Psoas muscle (tissue), 8 donors: ENCODE data around the gene ADCY1. TPM values are rescaled to one million over a fixed set of nuclear protein-coding genes. Genes with fewer than 3 reads are reported as not detected.

ENCODE experiments used
- ATAC-seq, 4 donors: fragments of 200-7000 bp; cut with Tn5 transposase; one replicate each; pipeline ENCODE4 v1.9.1; 2020; ENCODE audit warnings: moderate library complexity in 3 of 4, mild to moderate bottlenecking in 2 of 4
- DNase-seq, 2 donors: peaks; one replicate each; pipeline ENCODE4 v3.0.0-alpha.2; 2020
- H3K27ac ChIP-seq: fragments of 200-600 bp; one replicate; pipeline ENCODE4 v1.8.0; 2022
- H3K27me3 ChIP-seq, 3 donors: fragments of 200-600 bp in 1 of 3; one replicate each; pipeline versions ENCODE4 v1.6.1 to v1.8.0; 2013 to 2022; ENCODE audit warnings: low read length in 2 of 3, mild to moderate bottlenecking in 2 of 3, moderate library complexity in 1 of 3; ENCODE audit not compliant: insufficient read depth in 3 of 3
- H3K36me3 ChIP-seq, 2 donors: fragments of 200-600 bp in 1 of 2; one replicate each; pipeline versions ENCODE4 v1.6.1 to v1.8.0; 2013 to 2022; ENCODE audit warnings: low read depth in 1 of 2, mild to moderate bottlenecking in 1 of 2, moderate library complexity in 1 of 2; ENCODE audit not compliant: insufficient read depth in 1 of 2
- H3K4me1 ChIP-seq: fragments of 200-600 bp; one replicate; pipeline ENCODE4 v1.8.0; 2022
- H3K4me3 ChIP-seq: fragments of 200-600 bp; one replicate; pipeline ENCODE4 v1.8.0; 2022; ENCODE audit warnings: mild to moderate bottlenecking
- H3K9me3 ChIP-seq: fragments of 200-600 bp; one replicate; pipeline ENCODE4 v1.8.0; 2022
- CTCF ChIP-seq: fragments of 200-600 bp; IDR thresholded peaks from one replicate; pipeline ENCODE4 v1.8.0; 2022; ENCODE audit warnings: antibody characterized with exemption
- WGBS, 3 donors: extraction: QIAGEN DNeasy Blood & Tissue Kit; methylation state at CpG; one replicate each; pipeline versions ENCODE4 v1.1.6 to v1.1.7; 2013; 5-methylcytosine and 5-hydroxymethylcytosine counted together
- intact Hi-C, 2 donors: fragments of 100-400 bp; cut with DNase I; formaldehyde crosslinking; loops; one replicate each; pipeline versions ENCODE4 v1.11.0 to v1.14.2; 2022
- polyA plus RNA-seq, 3 donors: library from polyadenylated mRNA; stranded (reverse); fragments of 200-250 nt; gene quantifications; one replicate each; pipeline ENCODE4 v1.2.3, GENCODE V29; 2013
- total RNA-seq, 4 donors: library from RNA; stranded (reverse); fragmentation: NEBNext Ultra II Directional in 2 of 4; extraction: Animal tissue kit (Norgen Biotek cat#: 25700) in 2 of 4; gene quantifications; one replicate each; pipeline versions ENCODE4 v1.2.1 to v1.2.4, GENCODE V29; 2021 to 2023
- donor health status: healthy with polysubstance abuse.
- donor health status: DM: no; HTN: no; CAD: no; lungs with moderate emphysema.
- donor health status: Bipolar disorder and iron deficiency.
- donor health status: healthy.
- donor health status: DM: yes; HTN: yes; CAD: no.
- donor health status: DM: no; HTN: no; CAD: no.
- donor health status: DM: no; HTN: no; CAD: no.
- donor health status: DM: yes; HTN: yes; CAD: no.

ADCY1 gene
- total and polyA plus RNA-seq, 7 donors, result 1.3 to 4.3 (median 2.2) TPM

DNA sequence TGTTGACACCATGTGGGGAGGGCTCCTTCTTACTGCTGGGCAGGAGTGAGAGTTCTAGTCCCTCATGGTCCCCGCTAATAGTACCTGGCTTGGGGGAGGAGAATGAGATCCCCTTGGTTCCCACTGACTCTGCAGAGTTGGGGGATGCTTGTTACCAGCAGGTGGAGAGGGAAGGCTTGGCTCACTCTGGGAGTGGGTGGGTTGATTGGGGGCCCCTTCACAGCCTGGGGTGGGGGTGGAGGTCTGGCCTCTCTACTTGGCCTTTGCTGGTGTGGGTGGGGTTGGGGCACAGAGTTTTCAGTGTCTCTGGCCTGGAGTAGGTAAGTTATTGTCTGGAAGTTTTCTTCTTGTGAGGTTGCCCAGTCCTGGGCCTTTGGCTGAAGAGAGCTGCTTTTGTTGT is 31.9 kb downstream of the ADCY1 start:
- H3K27me3 ChIP-seq, result no peaks in the 10 kb centered on the region
- H3K9me3 ChIP-seq, result peaks cover 9% of the 10 kb centered on the region
- H3K36me3 ChIP-seq, result peaks cover 0 to 1% of the 10 kb centered on the region in 2 donors
- 90 to 100% (median 95%) methylated on average over 1 of the region's 1 CpG for WGBS, 3 donors
- no peak for DNase-seq
- H3K27ac ChIP-seq, result no peak overlapping the region
- TF ChIP-seq CTCF, result no peak
- intact Hi-C loops, result no loop called here
- H3K4me3 ChIP-seq, result no peak overlapping the region
- no peak for ATAC-seq
- no peaks in the 10 kb centered on the region for H3K4me1 ChIP-seq

DNA sequence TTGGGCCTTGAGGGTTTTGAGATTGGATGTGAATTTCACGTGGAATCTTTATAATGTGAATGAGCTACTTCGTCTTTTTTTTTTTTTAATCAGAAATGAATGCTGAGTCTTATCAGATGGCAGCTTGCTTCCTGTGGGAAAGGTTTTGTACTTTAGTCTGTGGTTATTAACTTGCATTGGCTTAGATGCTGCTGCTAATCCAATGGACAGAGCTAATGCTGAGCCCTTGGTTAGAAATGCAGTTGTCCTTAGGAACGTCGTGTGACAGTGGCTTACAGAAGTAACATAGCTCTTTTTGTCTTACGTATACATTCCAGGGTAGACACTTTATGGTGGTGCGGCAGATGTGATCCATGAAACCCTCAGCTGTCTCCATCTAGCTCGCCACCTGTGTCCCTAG is 32.8 kb downstream of the ADCY1 start:
- no peak for ATAC-seq
- TF ChIP-seq CTCF, result no peak
- H3K27me3 ChIP-seq, result no peaks in the 10 kb centered on the region

DNA sequence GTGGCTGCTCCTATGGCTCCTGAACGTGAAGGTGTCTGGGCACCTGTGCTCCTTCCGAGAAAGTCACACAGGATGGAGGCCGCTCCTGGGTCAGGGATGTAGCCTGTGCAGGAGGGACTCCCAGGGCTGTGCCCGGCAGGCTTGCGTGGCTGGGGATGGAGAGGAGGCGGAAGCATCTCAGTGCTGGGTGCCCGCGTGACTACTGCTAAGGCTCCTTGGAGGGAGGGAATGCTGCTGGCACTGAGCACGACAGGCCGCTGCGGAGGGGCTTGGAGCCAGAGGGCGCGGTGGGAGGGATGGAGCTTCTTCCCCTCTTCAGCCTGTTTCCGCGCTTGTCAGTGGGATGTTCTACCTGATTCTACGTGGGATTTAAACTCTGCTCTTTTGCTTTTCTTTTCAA is 35.0 kb downstream of the ADCY1 start:
- 93 to 96% (median 95%) methylated on average over 14 to 16 of the region's 16 CpGs for WGBS, 3 donors
- H3K27ac ChIP-seq, result no peak overlapping the region
- intact Hi-C loops, result no loop called here

More for the DNA sequence above, 32.8 kb downstream of the ADCY1 start:
- H3K36me3 ChIP-seq, result peaks cover 0 to 4% of the 10 kb centered on the region in 2 donors
- H3K4me1 ChIP-seq, result no peaks in the 10 kb centered on the region
- H3K4me3 ChIP-seq, result no peak overlapping the region
- WGBS, 3 donors, result 73 to 79% (median 73%) methylated on average over 7 of the region's 7 CpGs
- H3K27ac ChIP-seq, result no peak overlapping the region
- H3K9me3 ChIP-seq, result peaks cover 9% of the 10 kb centered on the region
- no peak for DNase-seq
- intact Hi-C loops, result no loop called here

DNA sequence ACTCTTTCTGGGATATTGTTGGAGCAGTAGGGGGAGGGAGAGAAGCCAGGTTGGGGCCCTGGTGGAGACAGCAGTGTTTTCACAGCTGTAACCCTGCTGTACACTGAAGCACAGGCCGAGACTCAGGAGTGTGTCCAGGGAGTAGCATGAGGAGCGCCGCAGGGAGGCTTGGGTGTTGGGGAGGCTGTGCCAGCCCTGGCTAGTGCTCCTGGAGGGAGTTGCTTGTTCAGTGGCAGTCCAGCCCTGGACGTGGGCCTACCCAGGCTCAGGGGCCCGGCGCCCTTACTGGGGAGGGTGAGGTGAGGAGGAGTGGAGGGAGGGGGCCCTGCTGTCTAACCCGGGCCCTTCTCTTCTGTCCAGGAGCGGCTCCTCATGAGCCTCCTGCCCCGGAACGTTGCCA is 35.9 kb downstream of the ADCY1 start:
- H3K4me3 ChIP-seq, result no peak overlapping the region
- ATAC-seq (no peak), DNase-seq (no peak)
- 89 to 91% (median 90%) methylated on average over 9 to 10 of the region's 10 CpGs for WGBS, 3 donors
- H3K4me1 ChIP-seq, result no peaks in the 10 kb centered on the region
- intact Hi-C loops, result no loop called here
- H3K27ac ChIP-seq, result no peak overlapping the region
- H3K36me3 ChIP-seq, result peaks cover 0 to 4% of the 10 kb centered on the region in 2 donors
- peaks cover 19% of the 10 kb centered on the region for H3K9me3 ChIP-seq
- no peaks in the 10 kb centered on the region for H3K27me3 ChIP-seq
- no peak for TF ChIP-seq CTCF

More for the DNA sequence above, 35.0 kb downstream of the ADCY1 start:
- no peak for TF ChIP-seq CTCF
- H3K36me3 ChIP-seq, result peaks cover 0 to 4% of the 10 kb centered on the region in 2 donors
- H3K4me1 ChIP-seq, result no peaks in the 10 kb centered on the region
- H3K4me3 ChIP-seq, result no peak overlapping the region
- DNase-seq (no peak), ATAC-seq (no peak)
- no peaks in the 10 kb centered on the region for H3K27me3 ChIP-seq
- peaks cover 26% of the 10 kb centered on the region for H3K9me3 ChIP-seq

- intact Hi-C loops, result no loop called here
- WGBS, 3 donors, result 76 to 85% (median 83%) methylated on average over 3 of the region's 3 CpGs
- no peak overlapping the region for H3K4me3 ChIP-seq
- peaks cover 19% of the 10 kb centered on the region for H3K9me3 ChIP-seq
- H3K36me3 ChIP-seq, result peaks cover 0 to 4% of the 10 kb centered on the region in 2 donors
- no peak overlapping the region for H3K27ac ChIP-seq
- ATAC-seq, result no peak
- no peaks in the 10 kb centered on the region for H3K27me3 ChIP-seq
- DNase-seq, result no peak
- TF ChIP-seq CTCF, result no peak
- no peaks in the 10 kb centered on the region for H3K4me1 ChIP-seq
Observed at GRCh38 chr7:45610660-45611299, 36.6 kb downstream of the ADCY1 start.
